Calu3 (cell line): ENCODE measurements around the gene MACROD2. TPM values are rescaled to one million over a fixed set of nuclear protein-coding genes. Genes with fewer than 3 reads are reported as not detected.
"Not testable (repeated sequence)": the region's sequence is repeated elsewhere in the genome, so short reads cannot be mapped to it uniquely, and the experiment has no call there.

Experiments
- BruUV-seq: library from RNA; stranded (reverse); fragments of 400-500 nt; replicated peaks from 2 replicates; lab custom pipeline; 2021; lab: Mats Ljungman, UMichigan
- CTCF ChIA-PET: fragments of 300-600 bp; sonication (Branson Sonifier 250); formaldehyde crosslinking; loops from one replicate; lab custom pipeline; 2022; ENCODE audit warnings: antibody characterized with exemption; lab: Charles Lee
- DNase-seq: peaks from one replicate; pipeline ENCODE4 v3.0.0; 2022
- H3K27ac Mint-ChIP-seq: one replicate; pipeline ENCODE4 v1.8.0; 2022; ENCODE audit warnings: mixed read lengths; ENCODE audit not compliant: unreplicated experiment
- H3K27me3 Mint-ChIP-seq: one replicate; pipeline ENCODE4 v1.8.0; 2022; ENCODE audit warnings: mixed read lengths; ENCODE audit not compliant: unreplicated experiment
- H3K36me3 Mint-ChIP-seq: one replicate; pipeline ENCODE4 v1.8.0; 2022; ENCODE audit warnings: mild to moderate bottlenecking, moderate library complexity, mixed read lengths; ENCODE audit not compliant: insufficient read depth, unreplicated experiment
- H3K4me1 Mint-ChIP-seq: one replicate; pipeline ENCODE4 v1.8.0; 2022; ENCODE audit warnings: mild to moderate bottlenecking, low read depth, mixed read lengths; ENCODE audit not compliant: unreplicated experiment
- H3K4me3 Mint-ChIP-seq: one replicate; pipeline ENCODE4 v1.8.0; 2022; ENCODE audit warnings: mild to moderate bottlenecking, low read depth, moderate library complexity, mixed read lengths; ENCODE audit not compliant: unreplicated experiment
- H3K9me3 Mint-ChIP-seq: one replicate; pipeline ENCODE4 v1.8.0; 2022; ENCODE audit warnings: low read depth, mixed read lengths; ENCODE audit not compliant: unreplicated experiment
- intact Hi-C: fragments of 100-400 bp; cut with micrococcal nuclease; formaldehyde crosslinking; loops from one replicate; pipeline ENCODE4 v1.10.0; 2022; ENCODE audit not compliant: unreplicated experiment
- total RNA-seq: library from RNA; stranded (reverse); gene quantifications from 2 replicates; pipeline ENCODE4 v1.2.3, GENCODE V29; 2022
- TF ChIP-seq, protein P1 (sequence below): fragments of 200-600 bp; IDR thresholded peaks from one replicate; pipeline ENCODE4 v1.8.0; 2022; ENCODE audit warnings: antibody characterized with exemption; ENCODE audit not compliant: unreplicated experiment

MACROD2 gene
- total RNA-seq, 1 experiment from 2014 or later, result 29.4 TPM

GRCh38 chr20:15195378-15195777 is 1200.1 kb downstream of the MACROD2 start:
- TF ChIP-seq, protein P1, sequence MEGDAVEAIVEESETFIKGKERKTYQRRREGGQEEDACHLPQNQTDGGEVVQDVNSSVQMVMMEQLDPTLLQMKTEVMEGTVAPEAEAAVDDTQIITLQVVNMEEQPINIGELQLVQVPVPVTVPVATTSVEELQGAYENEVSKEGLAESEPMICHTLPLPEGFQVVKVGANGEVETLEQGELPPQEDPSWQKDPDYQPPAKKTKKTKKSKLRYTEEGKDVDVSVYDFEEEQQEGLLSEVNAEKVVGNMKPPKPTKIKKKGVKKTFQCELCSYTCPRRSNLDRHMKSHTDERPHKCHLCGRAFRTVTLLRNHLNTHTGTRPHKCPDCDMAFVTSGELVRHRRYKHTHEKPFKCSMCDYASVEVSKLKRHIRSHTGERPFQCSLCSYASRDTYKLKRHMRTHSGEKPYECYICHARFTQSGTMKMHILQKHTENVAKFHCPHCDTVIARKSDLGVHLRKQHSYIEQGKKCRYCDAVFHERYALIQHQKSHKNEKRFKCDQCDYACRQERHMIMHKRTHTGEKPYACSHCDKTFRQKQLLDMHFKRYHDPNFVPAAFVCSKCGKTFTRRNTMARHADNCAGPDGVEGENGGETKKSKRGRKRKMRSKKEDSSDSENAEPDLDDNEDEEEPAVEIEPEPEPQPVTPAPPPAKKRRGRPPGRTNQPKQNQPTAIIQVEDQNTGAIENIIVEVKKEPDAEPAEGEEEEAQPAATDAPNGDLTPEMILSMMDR, result no peak
- no peaks in the 10 kb centered on the region for H3K9me3 Mint-ChIP-seq
- no peak overlapping the region for H3K27ac Mint-ChIP-seq
- no peaks in the 10 kb centered on the region for H3K27me3 Mint-ChIP-seq
- intact Hi-C loops, result no loop called here
- no peaks in the 10 kb centered on the region for H3K36me3 Mint-ChIP-seq
- no peak for DNase-seq
- BruUV-seq, result no TSS peak
- CTCF ChIA-PET, result no interaction called here
- H3K4me3 Mint-ChIP-seq, result no peak overlapping the region
- no peaks in the 10 kb centered on the region for H3K4me1 Mint-ChIP-seq

- no TSS peak for BruUV-seq
- no peaks in the 10 kb centered on the region for H3K9me3 Mint-ChIP-seq
- no peak for DNase-seq
- H3K4me3 Mint-ChIP-seq, result no peak overlapping the region
- H3K4me1 Mint-ChIP-seq, result no peaks in the 10 kb centered on the region
- no peaks in the 10 kb centered on the region for H3K27me3 Mint-ChIP-seq
- no peaks in the 10 kb centered on the region for H3K36me3 Mint-ChIP-seq
- TF ChIP-seq, protein P1, result no peak
- no peak overlapping the region for H3K27ac Mint-ChIP-seq
- CTCF ChIA-PET, result no interaction called here
- intact Hi-C loops, result no loop called here
These were observed 1201.4 kb downstream of the MACROD2 start for GRCh38 chr20:15196547-15197255.

DNA sequence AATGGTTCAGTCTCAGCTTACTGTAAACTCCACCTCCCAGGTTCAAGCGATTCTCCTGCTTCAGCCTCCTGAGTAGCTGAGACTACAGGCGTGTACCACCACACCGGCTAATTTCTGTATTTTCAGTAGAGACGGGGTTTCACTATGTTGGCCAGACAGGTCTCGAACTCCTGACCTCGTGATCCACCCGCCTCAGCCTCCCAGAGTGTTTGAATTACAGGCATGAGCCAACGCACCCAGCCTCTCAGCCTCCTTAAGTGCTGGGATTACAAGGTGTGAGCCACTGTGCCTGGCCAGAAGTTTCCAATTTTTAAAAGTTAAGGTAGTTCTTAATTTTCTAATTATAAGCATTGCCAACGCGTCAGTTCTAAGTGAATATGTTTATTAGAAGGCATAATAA is 1202.7 kb downstream of the MACROD2 start:
- CTCF ChIA-PET, result not testable (repeated sequence)

DNA sequence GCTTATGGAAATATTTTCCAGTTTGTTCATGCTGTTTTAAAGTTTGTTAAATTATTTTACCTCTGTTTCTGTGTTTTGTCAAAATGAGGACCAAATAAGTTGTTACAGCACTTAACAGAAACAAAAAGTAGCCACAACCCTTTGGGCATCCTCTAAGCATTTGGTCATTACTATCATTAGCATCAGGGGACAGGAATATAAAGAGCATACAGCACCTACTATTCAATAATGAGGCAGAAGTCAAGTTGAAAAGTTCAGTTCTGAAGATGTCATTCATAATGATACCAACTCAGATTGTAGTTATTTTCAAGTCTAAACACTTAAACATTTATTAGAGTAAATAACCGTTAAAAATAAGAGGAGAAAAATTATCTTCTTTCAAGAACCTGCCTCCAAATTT is 1204.4 kb downstream of the MACROD2 start:
- DNase-seq, result no peak
- CTCF ChIA-PET, result no interaction called here
- Mint-ChIP-seq H3K27ac (no peak overlapping the region), H3K4me1 (no peaks in the 10 kb centered on the region), H3K27me3 (no peaks in the 10 kb centered on the region), H3K36me3 (no peaks in the 10 kb centered on the region), H3K9me3 (no peaks in the 10 kb centered on the region), H3K4me3 (no peak overlapping the region)
- BruUV-seq, result no TSS peak
- TF ChIP-seq, protein P1, result no peak
- intact Hi-C loops, result no loop called here

More for the DNA sequence above, 1202.7 kb downstream of the MACROD2 start:
- H3K27me3 Mint-ChIP-seq, BruUV-seq, H3K36me3 Mint-ChIP-seq, H3K9me3 Mint-ChIP-seq, intact Hi-C loops, H3K4me3 Mint-ChIP-seq, DNase-seq, H3K27ac Mint-ChIP-seq, H3K4me1 Mint-ChIP-seq: not testable (repeated sequence)

GRCh38 chr20:15200147-15200565 is 1204.8 kb downstream of the MACROD2 start:
- Mint-ChIP-seq H3K27ac (no peak overlapping the region), H3K9me3 (no peaks in the 10 kb centered on the region), H3K4me3 (no peak overlapping the region), H3K4me1 (no peaks in the 10 kb centered on the region), H3K27me3 (no peaks in the 10 kb centered on the region), H3K36me3 (no peaks in the 10 kb centered on the region)
- CTCF ChIA-PET, result no interaction called here
- no TSS peak for BruUV-seq
- intact Hi-C loops, result no loop called here
- no peak for DNase-seq
- TF ChIP-seq, protein P1, result no peak
